ENCODE data around the gene SQSTM1.

The SQSTM1 gene

DNA sequence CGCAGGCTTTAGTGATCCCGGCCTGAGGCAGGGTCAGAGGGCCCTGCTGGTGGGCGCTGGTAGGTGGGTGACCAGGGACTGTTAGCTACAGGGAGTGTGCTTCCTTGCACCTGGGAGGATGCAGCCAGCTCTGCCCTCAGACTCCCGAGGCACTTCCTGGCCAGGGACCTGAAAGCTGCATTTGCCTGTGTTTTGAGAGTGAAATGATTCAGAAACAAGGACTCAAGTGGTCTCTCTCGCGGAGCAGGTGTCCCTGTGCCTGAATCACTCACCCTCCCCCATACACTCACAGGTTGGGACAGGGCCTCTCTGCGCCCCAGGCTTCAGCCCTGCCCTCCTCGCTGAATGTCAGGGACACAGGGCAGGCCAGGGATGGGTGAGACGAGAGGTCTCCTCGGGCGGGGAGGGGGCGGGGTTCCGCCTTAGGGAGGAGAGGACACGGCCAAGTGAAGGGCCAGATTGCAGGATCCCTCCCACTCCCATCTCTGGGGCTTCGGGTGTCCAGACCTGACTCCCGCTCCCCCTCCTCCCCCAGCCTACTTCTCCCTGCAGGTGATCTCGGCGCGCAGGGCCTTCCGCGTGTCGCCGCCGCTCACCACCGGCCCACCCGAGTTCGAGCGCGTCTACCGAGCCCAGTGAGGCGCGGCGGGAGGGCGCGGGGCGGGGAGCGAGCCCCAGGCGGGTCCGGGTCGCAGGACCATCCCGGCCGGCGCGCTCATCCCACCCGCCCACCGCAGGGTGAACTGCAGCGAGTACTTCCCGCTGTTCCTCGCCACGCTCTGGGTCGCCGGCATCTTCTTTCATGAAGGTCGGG, 25.4 kb upstream of the SQSTM1 start:
- DNase-seq: peak; percentile 53

DNA sequence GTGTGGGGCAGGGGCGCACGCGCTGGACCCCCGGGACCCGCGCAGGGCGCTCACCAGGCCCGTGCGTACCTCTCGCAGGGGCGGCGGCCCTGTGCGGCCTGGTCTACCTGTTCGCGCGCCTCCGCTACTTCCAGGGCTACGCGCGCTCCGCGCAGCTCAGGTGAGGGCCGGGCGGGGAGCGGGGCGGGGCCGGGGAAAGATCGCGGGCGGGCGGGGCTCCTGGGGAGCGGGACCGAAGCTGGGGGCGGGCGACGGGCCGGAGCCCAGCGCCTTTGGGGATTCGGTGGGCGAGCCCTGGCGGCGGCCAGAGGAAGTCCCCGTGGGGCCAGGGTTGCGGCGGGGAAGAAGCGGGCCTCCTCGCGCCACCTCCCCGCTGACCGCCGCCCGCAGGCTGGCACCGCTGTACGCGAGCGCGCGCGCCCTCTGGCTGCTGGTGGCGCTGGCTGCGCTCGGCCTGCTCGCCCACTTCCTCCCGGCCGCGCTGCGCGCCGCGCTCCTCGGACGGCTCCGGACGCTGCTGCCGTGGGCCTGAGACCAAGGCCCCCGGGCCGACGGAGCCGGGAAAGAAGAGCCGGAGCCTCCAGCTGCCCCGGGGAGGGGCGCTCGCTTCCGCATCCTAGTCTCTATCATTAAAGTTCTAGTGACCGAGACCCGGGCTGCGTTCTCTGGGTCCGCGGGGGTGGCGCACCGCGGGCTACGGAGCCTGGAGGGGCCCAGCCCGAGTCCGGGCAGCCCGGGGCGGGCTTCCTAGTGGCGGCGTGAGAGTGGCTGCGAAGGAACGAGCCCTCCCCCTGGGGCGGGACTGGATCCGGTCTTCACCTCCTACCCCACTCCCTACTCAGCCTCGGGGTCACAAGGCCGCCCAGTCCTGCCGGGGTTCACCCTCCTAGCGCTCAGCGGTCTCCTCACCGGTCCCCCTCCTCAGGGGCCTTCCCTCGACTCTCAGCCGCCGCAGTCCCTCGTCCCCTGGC, 24.6 kb upstream of the SQSTM1 start:
- DNase-seq: peak; percentile 98

DNA sequence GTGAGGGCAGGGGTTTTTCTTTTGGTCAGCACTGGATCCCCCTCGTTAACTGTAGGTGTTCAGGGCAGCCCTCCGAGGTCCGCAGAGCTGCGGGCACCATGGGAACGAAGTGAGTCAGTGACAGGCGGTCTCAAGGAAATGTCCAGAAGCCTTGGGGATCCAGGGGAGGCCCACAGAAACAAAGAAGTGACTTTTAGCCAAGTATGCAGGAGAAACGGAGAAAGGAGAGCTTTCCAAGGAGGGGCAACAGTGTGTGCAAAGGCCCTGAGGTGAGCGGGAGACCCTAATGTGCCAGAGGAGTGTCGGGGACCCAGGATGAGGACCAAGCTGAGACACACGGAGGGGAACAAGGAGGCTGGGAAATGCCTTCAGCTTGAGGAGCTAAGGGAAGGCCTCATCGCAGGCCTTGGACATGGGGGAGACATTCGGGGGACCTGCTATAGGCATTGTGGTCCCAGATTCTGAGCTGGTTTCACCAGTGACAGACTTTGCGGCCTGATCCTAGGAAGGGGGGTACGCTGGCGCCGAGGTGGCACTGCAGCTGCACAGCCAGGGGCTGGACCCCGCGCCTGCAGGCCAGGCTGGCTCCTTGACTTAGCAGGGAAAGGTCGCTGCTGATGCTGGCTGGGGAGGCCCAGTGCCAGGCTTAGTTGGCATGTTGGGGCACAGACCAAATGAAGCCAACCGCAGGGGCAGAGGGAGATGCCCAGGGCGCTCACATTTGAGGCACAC, 23.7 kb upstream of the SQSTM1 start:
- DNase-seq: peak; percentile 49

DNA sequence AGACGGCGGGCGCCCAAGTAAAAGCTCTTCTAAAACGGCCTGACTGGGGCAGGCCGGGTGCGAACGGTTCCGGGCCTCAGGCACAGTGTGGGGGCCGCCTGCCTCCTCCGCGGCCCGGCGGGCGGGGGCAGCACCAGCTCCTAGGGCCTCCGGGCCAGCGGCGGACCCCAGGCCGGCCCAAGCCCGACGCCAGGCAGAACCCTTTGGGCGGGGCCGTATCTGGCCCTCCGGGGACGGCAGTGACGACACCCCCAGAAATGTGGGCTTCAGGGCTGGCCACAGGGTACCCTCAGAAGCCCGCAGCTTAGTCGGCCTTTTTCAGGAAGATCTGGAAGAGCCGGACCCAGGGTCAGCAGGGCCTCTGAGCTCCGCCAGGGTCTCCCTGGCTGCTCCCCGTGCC, 23.0 kb upstream of the SQSTM1 start:
- DNase-seq: no peak

DNA sequence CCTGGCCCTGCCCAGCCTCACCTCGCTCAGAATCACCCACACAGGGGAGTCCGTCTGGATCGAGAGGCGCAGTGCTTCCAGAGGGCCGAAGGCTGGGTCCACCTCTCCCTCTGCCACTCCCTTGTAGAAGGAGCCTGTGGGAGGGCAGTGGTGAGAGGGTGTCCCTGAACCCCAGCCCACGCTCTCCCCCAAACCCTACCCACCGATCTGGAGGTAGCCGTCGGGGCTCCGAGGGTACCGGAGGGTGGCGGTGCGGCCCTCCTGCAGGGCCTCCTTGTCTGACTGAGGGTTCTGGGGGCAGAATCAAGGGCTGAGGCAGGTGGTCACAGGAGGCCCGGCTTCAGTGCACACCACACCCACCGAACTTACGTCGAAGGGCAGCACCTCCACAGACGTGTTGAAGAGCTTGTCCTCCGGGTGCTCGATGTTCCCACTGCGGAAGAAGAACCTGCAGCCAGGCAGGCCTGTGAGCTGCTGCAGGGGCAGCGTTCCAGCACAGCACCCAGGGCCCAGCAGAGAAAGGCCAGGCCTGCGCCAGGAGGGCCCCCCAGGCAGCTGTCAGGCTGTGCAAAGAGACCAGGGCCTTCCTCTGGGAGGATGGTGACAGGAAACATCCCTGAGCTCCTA, 22.4 kb upstream of the SQSTM1 start:
- no peak for DNase-seq

DNA sequence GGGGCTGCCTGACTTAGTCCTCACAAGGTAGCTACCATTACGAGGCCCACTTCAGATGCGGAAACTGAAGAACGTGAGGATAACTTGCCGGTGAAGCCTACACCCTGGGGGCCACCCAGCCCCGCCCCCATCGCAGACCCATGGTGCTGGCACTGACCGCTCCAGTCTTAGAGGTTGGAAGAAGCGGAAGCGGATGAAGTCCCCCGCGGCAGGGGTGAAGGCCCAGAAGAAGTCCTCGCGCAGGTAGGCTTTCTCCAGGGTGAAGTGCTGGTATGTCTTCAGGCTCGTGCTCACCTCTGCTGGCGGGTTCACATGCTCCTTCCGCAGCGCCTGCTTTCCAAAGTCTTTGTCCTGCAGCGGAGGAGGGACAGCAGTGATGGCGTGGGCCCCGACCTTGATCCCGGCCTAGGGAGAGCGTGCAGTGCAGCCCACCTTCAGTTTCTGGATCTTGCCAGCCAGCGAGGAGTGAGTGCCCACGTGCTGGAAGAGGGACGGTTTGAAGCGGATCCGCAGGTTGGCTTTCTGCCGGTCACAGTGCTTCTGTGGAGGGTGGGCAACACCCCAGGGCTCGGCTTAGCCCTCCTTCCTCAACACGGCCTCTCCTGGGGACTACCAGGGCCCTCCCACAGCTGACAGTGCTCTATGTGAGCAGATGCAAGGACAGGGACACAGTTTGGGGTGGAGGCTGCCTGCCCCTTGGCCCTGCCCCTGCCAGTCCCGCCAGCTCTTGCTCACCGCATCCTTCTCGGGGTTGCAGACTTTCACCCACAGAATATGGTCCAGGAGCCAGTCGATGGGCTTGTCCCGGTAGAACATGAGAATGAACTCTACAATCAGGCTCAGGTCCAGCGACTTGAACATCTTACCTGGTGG, 21.7 kb upstream of the SQSTM1 start:
- DNase-seq: no peak

DNA sequence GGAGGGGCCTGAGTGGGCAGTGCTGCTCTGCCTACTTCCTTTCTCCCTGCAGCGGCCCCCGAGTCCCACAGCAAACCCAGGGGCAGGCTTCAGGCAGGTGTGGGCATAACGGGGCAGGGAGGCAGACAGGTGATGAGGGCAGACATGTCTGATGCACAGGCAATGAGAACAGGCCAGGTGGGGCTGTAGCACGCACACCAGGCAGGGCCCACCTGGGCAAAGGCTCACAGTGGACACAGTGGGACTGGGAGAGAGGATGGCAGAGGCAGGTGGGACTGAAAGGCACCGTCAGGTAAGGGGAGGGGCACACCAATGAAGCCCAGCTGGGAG, 21.1 kb upstream of the SQSTM1 start:
- no peak for DNase-seq

DNA sequence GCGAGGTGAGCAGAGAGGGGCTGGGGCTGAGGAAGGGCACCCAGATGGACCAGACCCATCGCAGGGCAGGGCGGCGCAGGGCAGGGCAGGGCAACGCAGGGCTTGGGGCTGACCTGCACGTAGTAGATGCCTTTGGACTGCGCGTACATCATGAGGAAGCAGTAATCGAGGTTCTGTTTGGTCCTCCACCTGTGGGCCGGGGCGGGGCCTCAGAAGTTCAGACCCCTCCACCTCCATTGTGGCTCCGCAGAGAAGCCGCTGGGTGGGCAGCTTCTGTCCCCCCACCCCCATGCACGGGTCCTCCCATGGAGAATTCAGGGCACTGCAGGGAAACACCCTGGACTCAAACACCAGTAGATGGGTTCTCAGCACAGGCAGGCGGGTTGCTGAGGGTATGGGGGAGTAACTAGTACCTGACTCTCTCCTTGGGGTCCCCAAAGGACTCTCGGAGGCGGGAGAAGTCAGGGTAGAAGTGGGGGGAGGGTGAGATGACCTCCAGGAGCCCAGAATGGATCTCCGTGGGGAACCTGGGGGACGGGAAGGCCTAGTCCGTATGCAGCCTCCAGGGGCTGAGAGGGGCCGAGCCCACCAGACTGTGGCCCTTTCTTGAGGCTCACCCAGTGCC, 20.5 kb upstream of the SQSTM1 start:
- no peak for DNase-seq

DNA sequence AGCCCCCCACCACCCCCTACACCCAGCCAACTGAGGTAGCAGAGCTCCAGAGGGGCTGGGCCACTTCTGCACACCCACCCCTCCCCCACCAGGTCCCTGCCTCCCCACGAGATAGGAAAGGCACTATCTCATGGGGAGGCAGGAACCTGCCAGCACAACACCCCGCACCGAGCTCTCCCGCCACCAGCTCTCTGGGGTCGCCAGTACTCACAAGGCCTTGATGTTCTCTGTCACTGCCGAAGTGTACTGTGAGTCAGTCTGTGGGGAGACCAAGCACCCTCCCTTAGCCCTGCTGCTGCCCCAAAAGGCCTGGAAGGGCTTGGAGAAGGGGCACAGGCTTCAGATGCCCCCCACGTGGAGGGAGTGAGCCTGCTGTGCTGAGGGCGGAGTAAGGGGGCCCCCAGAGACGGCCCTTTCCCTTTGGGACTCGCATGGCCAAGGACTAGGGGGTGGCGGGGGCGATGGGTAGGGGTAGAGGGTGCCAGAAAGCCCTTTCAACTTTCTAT, 20.0 kb upstream of the SQSTM1 start:
- peak; percentile 46 for DNase-seq

DNA sequence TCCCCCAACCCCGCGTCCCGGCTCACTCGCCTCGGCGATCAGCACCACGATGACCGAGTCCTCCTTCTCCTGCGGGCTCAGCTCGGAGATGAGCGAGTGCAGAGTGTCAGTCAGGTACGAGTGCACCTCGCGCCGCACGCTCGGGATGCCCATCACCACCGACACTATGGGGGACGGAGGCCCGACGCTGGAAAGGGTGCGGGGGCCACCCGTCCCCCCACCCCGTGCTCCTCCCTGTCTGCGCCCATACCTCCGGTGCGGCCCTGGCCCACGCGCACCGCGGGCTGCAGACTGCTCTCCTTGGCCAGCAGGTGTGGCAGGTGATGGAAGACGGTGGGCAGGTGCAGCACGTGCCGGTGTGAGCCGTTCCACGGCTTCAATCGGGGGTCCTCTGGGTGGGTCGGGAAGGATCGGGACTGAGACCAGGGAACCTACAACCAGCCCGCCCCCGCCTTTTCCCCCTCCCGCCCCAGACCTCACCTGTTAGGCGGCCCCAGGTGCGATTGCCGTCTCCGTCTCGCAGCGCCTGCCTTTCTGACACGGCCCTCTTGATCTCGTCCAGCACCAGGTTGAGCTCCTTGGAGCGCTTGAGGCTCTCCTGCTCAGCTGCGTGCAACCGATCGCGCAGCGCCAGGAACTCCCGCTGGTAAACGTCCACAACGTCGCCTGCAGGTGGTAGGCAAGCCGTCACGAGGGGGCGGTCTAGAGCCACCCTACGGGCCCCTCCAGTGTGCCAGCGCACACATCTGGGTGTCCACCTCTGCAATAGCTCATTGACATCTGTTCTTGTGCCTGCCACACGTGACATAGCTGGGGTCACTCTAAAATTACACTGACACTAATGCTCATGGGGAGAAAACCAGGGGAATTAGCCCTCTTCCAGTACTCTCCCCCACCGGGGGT, 19.1 kb upstream of the SQSTM1 start:
- DNase-seq: peak; percentile 99

DNA sequence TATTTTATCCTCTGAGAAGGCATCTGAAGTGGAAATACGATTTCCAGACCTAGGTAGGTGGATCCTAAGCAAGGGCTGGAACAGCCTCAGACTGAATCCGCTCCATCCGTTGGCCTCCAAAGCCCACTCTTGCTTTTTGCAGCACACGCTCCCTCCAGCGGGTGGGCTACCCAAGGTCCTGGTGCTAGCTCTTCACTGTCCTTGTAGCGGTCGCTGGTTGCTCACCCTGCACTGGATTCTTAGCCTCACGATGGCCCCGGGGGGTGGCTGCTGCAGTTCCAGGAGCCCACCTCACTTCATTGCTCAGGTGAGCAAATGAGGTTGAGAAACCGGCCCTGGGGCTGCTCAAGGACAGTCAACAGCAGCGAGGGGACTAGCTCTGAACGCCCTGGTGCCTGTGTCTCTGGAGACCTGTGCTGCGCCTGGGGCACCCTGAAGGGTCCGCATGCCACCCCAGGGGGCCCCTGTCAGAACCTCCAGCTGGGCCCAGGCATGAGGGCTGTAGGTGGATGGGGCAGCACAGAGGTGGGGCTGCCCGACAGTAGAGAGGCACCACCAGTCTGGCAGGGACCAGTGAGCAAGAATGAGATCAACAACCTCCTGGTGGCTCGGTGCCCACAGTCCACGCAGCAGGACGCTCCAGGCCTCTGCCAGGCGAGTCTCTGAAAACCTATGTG, 18.4 kb upstream of the SQSTM1 start:
- peak; percentile 75 for DNase-seq

DNA sequence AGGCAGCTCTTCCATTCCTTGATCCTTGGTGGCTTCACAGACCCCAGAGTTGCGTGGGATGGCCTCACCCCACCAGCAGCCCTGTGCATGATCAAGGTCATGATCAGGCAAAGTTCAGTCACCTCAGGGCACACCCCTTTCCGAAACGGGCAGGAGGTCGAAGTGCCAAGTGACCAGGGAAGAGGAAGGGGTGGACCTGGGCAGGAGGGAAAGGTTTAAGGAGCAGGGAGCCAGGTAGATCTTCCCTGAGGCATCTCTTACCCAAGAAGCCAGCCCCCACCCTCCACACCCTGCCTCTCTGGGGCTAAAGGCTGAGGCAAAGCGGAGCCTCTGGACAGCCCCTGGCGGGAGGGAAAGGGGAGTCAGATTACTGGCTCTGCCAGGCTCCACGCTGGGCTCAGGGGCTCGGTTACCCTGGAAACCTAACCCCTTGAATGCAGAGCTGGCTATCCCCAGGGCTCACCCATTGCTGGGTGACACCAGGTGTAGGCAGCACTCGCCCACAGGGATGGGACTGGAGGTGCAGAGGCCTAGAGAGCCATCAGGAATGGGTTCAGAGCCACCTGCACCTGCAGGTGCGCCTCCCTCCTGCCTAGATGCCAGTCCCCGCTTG, 17.6 kb upstream of the SQSTM1 start:
- peak; percentile 49 for DNase-seq

DNA sequence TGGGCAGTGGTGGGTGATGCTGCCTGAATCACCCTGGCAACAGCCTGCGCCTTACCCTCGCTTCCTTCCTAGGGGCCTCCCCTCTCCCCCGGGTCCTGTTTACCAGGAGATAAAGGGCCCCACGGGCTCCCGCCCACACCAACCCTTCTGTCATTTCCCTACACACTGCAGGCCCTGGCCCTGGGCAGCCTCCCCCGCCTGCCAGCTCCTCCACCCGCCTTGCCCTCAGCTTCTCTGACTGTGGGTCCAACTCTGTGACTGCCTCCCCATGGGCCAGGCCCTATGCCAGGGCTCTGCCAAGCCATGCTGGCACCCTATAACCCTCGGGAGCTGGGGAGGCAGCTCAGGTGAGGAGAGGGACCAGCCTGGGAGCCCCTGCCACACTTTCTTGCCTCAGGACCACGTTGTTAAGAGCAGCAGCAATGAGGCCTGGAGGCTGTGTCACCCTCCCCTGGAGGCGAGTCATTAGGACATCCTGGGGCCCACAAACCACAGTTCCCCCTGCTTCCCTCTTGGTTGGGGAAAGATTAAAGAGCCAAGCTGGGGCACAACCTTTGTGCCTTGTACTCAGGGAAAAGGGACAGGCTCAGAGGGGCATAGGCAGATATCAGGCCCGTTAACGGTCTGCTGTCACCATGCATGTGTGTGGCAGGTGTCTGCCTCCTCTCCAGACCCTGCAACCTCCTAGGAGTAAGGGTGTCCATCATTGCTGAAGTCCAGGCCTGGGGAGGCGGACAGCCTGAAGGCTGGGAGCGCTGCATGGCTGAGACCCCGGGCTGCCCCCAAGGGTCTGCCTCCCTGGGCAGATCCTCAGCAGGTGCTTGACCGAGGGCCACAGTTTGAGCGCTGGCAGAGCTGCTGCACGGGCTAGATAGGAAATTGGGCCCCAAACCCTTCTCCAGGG, 16.8 kb upstream of the SQSTM1 start:
- DNase-seq: peak; percentile 70

DNA sequence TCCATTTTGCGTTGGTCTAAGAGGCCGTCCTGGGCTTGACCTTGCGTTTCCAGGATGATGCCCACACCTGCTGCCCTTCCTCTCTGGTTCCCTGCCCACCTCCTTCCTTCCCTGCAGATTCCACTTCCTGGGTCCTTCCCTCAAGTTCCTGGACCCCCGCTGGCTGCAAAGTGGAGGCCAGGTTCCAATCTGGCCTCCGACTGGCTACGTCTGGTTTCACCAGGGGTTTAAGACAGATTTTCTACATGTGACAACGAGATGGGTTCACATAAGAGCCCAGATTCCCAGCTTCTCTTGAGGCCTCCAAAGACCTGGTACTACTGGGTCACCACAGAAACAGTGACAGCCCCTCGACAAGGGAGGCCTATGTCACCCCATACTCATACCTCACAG, 16.2 kb upstream of the SQSTM1 start:
- DNase-seq: no peak

DNA sequence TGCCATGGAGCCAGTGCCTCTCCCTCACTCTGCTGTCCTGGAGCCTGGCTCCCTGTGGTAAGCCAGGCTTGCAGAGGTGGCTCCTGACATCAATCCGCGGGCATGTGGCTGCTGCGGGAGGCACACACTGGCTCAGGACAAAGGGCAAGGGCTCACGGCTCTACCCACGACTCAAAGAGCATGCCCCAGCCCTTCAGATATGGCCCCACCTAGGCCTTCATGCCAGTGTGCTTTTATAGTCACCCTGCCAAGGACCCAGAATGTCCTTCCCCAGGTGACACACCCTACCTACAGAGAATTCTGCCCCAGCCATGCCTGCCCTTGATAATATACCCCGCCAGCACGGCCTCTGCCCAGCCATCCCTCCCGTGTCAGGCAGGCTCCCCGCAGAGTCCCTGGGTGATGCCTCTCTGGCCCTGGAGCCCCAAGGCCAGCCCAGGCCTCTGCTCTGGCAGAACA, 15.6 kb upstream of the SQSTM1 start:
- peak; percentile 62 for DNase-seq

DNA sequence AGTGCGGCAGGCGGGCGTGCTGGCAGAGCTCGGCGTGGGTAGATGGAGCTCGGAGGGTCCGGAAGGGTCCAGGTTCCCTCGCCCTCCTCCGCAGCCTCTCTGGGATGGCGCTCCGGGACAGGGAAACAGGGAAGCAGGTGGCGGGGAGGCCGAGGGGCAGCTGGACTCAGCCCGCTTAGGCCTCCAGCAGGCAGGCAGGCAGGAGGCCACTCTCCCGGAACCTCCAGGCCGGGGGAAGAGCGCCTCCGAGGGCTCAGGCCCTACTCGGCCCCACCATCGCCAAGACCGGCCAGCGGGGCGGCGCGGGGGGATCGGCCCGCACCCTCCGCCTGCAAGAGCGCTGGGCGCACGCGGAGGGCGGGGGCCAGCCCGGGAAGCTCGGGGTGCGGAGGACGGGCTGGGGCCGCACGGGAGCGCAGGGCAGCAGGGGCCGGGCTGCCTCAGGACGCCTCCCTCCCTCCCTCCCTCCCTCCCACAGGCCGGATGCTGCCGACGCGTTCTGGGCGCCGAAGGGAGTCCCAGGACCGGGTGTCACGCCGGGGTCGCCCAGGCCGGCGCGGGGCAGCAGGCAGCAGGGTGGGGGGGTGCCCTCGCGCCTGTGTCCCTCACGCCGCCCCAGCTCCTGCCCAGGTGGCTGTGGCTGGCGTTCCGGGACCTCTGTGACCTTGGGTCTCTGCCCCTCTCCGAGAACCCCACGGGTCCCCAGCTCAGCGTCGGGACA, 15.0 kb upstream of the SQSTM1 start:
- DNase-seq: peak; percentile 93

Measured in 8988T (cell line).